HG03175 (cell line): ENCODE data around the gene EFTUD2.
"Not testable (repeated sequence)": the region's sequence is repeated elsewhere in the genome, so short reads cannot be mapped to it uniquely, and the experiment has no call there.

Experiments
- ATAC-seq: cut with Tn5 transposase; IDR thresholded peaks from one replicate; pipeline ENCODE4 v1.9.1; 2021; ENCODE audit warnings: mild to moderate bottlenecking, moderate library complexity; ENCODE audit not compliant: unreplicated experiment

Gene EFTUD2

GRCh38 chr17:44850025-44850424 lies 49.2 kb downstream of the EFTUD2 start:
- ATAC-seq = no peak

- no peak for ATAC-seq
These were observed 50.2 kb downstream of the EFTUD2 start for GRCh38 chr17:44848961-44849489.

- no peak for ATAC-seq
These were observed 50.9 kb downstream of the EFTUD2 start for GRCh38 chr17:44848257-44848795.

GRCh38 chr17:44847586-44847985 lies 51.7 kb downstream of the EFTUD2 start, which contains the start of gene HIGD1B:
HIGD1B (plus strand) TSS chr17:44847883; CDS start chr17:44848153, 270 bp downstream.
- no peak for ATAC-seq

GRCh38 chr17:44846206-44846605 lies 53.0 kb downstream of the EFTUD2 start:
- no peak for ATAC-seq

GRCh38 chr17:44844390-44844830 lies 54.8 kb downstream of the EFTUD2 start:
- ATAC-seq = no peak

GRCh38 chr17:44842748-44843147 lies 56.5 kb downstream of the EFTUD2 start:
- ATAC-seq = no peak

GRCh38 chr17:44840936-44841335 lies 58.3 kb downstream of the EFTUD2 start:
- no peak for ATAC-seq

- no peak for ATAC-seq
These were observed 59.0 kb downstream of the EFTUD2 start for GRCh38 chr17:44840274-44840673.

GRCh38 chr17:44837196-44837595 lies 62.0 kb downstream of the EFTUD2 start:
- no peak for ATAC-seq

GRCh38 chr17:44832805-44833204 lies 66.4 kb downstream of the EFTUD2 start:
- no peak for ATAC-seq

- no peak for ATAC-seq
These were observed 67.9 kb downstream of the EFTUD2 start for GRCh38 chr17:44831371-44831770.

GRCh38 chr17:44830359-44831288 lies 68.6 kb downstream of the EFTUD2 start:
- no peak for ATAC-seq

- ATAC-seq = no peak
These were observed 69.5 kb downstream of the EFTUD2 start, which contains the start of gene GJC1 for GRCh38 chr17:44829523-44830358. GJC1 (minus strand) TSS chr17:44830287; CDS start chr17:44805817, 24,470 bp downstream.

- no peak for ATAC-seq
These were observed 70.2 kb downstream of the EFTUD2 start for GRCh38 chr17:44828919-44829522.

- no peak for ATAC-seq
These were observed 71.4 kb downstream of the EFTUD2 start for GRCh38 chr17:44827863-44828262.

- no peak for ATAC-seq
These were observed 73.0 kb downstream of the EFTUD2 start for GRCh38 chr17:44826123-44826790.

GRCh38 chr17:44825236-44825635 lies 74.0 kb downstream of the EFTUD2 start:
- ATAC-seq = not testable (repeated sequence)

GRCh38 chr17:44820631-44821212 lies 78.5 kb downstream of the EFTUD2 start:
- ATAC-seq = no peak

- ATAC-seq = not testable (repeated sequence)
These were observed 80.7 kb downstream of the EFTUD2 start for GRCh38 chr17:44818508-44818907.
